Urothelium cell line (cell line): ENCODE measurements around the gene NTMT2.

Experiments used
- DNase-seq: peaks from one replicate; pipeline ENCODE4 v3.0.0; 2011; ENCODE audit warnings: low spot score, mixed read lengths
- FAIRE-seq: peaks from 2 replicates; lab custom pipeline; 2011; peaks lifted over from hg19 to GRCh38; lab: Jason Lieb, UNC

The NTMT2 gene

GRCh38 chr1:170203693-170204092 lies 57.9 kb downstream of the NTMT2 start:
- FAIRE-seq (no peak), DNase-seq (no peak)

DNA sequence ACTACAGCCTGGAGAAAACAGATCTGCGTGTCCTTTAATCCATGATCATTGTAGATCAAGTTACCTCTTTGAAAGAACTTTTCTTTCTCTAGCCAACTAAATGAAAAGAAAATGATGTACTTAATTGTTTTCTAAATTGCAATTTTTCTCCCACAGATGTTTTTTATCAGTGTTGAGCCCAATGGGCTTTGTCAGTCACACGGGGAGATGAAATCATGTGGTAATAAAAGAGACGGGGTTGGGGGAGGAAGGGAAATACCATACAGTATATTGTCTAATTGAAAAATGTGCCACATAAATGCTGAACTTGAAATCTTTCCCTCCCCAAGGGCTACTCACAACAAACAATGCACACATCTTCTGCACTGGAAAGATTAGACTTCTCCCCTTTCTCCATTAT lies 58.4 kb downstream of the NTMT2 start:
- FAIRE-seq: no peak
- no peak for DNase-seq

DNA sequence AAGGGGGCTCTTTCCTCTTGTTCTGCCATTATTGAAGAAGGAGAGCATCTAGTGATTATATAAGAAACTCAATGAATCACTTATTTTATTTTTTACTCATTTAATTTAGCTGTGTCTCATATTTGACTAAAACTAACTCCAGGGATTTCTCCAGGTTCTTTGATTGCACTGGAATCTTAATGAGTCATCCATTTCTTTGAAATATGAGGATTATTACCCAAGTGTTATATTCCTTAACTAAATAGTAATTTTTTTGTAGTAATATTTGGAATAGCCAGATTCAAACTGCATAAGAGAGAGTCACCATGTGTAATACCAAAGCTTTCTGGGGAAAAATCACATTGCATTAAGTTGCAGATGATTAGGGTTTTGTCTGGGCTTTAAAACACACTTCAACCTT lies 59.5 kb downstream of the NTMT2 start:
- FAIRE-seq (no peak), DNase-seq (no peak)

- DNase-seq (no peak), FAIRE-seq (no peak)
Observed at GRCh38 chr1:170209125-170209524, 63.4 kb downstream of the NTMT2 start.

DNA sequence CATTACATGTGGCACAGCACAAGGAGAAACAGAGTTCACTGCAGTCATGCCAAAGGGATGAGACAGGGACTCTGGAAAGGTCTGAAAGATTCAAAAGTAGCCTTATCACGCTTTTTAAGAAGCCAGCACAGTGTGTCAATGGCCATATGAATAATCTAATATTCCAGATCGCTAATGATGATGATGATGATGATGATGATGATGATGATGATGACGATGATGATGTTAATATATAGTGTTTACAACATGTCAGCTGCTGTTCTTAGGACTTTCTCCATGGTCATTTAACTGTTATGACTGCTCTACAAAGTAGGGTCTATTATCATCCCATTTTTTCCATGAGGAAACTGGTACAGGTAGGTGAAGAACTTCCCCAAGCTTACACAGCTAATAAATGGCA lies 64.4 kb downstream of the NTMT2 start:
- no peak for DNase-seq
- FAIRE-seq: no peak

- no peak for DNase-seq
- FAIRE-seq: no peak
Observed at GRCh38 chr1:170213596-170213995, 67.8 kb downstream of the NTMT2 start.

DNA sequence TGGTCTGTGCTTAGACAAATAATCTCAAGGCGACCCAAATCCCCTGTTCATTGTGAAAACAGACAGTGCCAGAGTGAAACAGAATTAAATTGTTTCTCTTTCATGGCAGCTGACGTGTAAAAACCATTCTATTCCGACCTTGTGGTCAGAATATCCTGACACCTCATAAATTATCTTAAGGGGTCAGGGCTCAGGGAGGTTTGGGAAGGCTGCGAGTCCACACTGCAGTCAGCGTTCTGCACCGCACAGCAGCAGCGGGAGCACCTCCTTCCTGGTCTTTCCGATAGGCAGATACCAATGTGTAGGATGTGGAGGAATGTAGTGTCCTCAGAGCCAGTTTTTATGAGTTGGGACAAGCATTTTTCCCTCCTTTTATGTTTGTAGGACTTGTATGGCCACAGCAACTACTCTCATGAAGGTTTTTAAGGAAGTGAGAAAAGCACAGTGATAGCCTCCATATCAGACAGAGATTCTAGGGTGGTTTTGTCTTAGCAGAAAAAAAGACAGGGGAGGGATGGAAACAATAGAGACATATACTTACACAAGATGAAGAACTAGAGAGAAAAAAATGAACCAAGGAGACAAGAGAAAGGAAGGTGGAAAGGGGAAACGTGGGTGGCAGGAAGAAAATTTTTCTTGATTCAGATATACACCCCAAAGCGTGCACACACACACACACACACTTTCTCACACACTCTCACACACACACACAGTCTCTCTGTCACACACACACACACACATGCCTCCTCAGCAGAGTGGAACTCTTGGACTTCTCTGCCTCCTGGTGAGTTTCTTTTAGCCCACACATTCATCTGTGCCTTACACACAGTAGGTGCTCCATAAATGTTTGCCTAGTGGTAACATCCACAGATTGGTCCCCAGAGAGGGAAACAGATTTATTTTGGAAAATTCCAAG lies 68.6 kb downstream of the NTMT2 start:
- no peak for FAIRE-seq

DNA sequence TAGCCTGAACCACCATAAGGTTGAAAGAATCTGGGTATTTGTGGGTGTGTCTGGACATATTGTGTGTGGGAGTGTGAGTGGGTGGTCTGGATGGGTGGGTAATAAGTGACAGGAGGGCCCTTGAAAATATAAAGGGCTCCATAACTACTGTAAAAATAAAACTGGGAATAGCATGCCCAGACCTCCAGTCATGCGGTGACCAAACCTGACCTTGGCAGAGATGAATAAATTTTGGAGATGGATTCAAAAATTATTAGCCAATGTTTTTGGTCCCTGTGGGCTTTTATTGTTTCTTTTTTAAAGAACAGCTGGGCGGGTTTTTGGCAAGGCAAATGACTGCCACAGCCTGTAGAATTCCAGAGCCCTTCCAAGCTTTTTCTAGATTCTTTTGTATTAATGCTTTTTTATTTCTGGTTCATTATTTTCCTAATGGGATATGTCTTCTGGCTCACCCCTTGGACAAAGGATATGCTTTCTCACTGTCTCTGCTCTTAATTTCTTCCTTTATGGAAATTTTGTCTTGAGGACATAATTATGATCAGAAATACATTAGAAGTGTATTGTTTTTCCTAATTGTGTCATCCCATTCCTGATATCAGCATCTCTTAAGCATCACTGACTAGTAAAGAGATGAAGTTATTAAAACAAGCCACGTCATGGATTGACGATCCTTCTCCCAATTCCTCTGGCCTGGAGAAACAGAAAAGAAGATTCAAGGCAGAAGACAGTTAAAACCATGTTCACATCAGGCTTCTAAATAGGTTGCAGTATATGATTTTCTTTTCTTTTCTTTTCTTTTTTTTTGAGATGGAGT lies 69.5 kb downstream of the NTMT2 start:
- DNase-seq: no peak
- no peak for FAIRE-seq

More for the DNA sequence above, 68.6 kb downstream of the NTMT2 start:
- no peak for DNase-seq

- DNase-seq (no peak), FAIRE-seq (no peak)
Observed at GRCh38 chr1:170217517-170218256, 71.9 kb downstream of the NTMT2 start.

- DNase-seq (no peak), FAIRE-seq (no peak)
Observed at GRCh38 chr1:170218257-170218650, 72.5 kb downstream of the NTMT2 start.
